ENCODE measurements around the gene GAMT.
"Not testable (repeated sequence)": the region's sequence is repeated elsewhere in the genome, so short reads cannot be mapped to it uniquely, and the experiment has no call there.

Gene GAMT

GRCh38 chr19:1433119-1434039 lies 32.0 kb upstream of the GAMT start:
- DNase-seq = no peak

GRCh38 chr19:1432507-1432887 lies 31.2 kb upstream of the GAMT start:
- no peak for DNase-seq

- DNase-seq = no peak
Measured at GRCh38 chr19:1431759-1432506, 30.6 kb upstream of the GAMT start.

GRCh38 chr19:1430246-1430645 lies 28.9 kb upstream of the GAMT start:
- no peak for DNase-seq

GRCh38 chr19:1429750-1430149 lies 28.4 kb upstream of the GAMT start:
- DNase-seq = no peak

- DNase-seq = no peak
Measured at GRCh38 chr19:1428738-1429391, 27.5 kb upstream of the GAMT start.

GRCh38 chr19:1427221-1427920 lies 26.0 kb upstream of the GAMT start:
- no peak for DNase-seq

- no peak for DNase-seq
Measured at GRCh38 chr19:1426736-1427135, 25.4 kb upstream of the GAMT start.

GRCh38 chr19:1425902-1426301 lies 24.6 kb upstream of the GAMT start:
- no peak for DNase-seq

GRCh38 chr19:1425102-1425837 lies 23.9 kb upstream of the GAMT start:
- no peak for DNase-seq

- no peak for DNase-seq
Measured at GRCh38 chr19:1424192-1424955, 23.0 kb upstream of the GAMT start.

- DNase-seq = no peak
Measured at GRCh38 chr19:1423436-1424191, 22.3 kb upstream of the GAMT start.

GRCh38 chr19:1422943-1423342 lies 21.6 kb upstream of the GAMT start:
- DNase-seq = no peak

GRCh38 chr19:1422360-1422759 lies 21.0 kb upstream of the GAMT start:
- DNase-seq = no peak

GRCh38 chr19:1421958-1422305 lies 20.6 kb upstream of the GAMT start:
- no peak for DNase-seq

GRCh38 chr19:1421218-1421957 lies 20.0 kb upstream of the GAMT start:
- no peak for DNase-seq

- DNase-seq = no peak
Measured at GRCh38 chr19:1420590-1420989, 19.2 kb upstream of the GAMT start.

- DNase-seq = not testable (repeated sequence)
Measured at GRCh38 chr19:1420085-1420484, 18.7 kb upstream of the GAMT start.

- no peak for DNase-seq
Measured at GRCh38 chr19:1418951-1419738, 17.8 kb upstream of the GAMT start.

- DNase-seq = no peak
Measured at GRCh38 chr19:1418496-1418775, 17.1 kb upstream of the GAMT start.

All from activated CD8-positive, alpha-beta memory T cell treated with anti-CD3 and anti-CD28 coated beads, Interleukin-2, amount 50 U/mL, for 4 hours (primary cell).